HepG2 (cell line): ENCODE results near the gene KIAA0930. TPM values are rescaled to one million over a fixed set of nuclear protein-coding genes. Genes with fewer than 3 reads are reported as not detected.

ENCODE experiments used
- GLMP ChIP-seq: sonication (generic); formaldehyde crosslinking; IDR thresholded peaks from 2 replicates; pipeline ENCODE4 v1.9.0; 2021; ENCODE audit warnings: missing genetic modification reagents, mild to moderate bottlenecking, borderline replicate concordance
- NCOR1 ChIP-seq: fragments of 200-600 bp; sonication (generic); IDR thresholded peaks from 2 replicates; pipeline ENCODE4 v1.7.0; 2017; ENCODE audit warnings: antibody characterized with exemption, low read length, borderline replicate concordance
- NFIB ChIP-seq: sonication (generic); formaldehyde crosslinking; IDR thresholded peaks from 2 replicates; pipeline ENCODE4 v1.9.0; 2021; ENCODE audit warnings: missing genetic modification reagents, mild to moderate bottlenecking, borderline replicate concordance
- REXO4 ChIP-seq: sonication (generic); formaldehyde crosslinking; IDR thresholded peaks from 2 replicates; pipeline ENCODE4 v1.8.0; 2022; ENCODE audit warnings: missing genetic modification reagents, mild to moderate bottlenecking, borderline replicate concordance
- SNRNP70 ChIP-seq: fragments of 200-400 bp; formaldehyde crosslinking; IDR thresholded peaks from 2 replicates; pipeline ENCODE4 v1.6.1; 2017; ENCODE audit warnings: mild to moderate bottlenecking, low read depth, low read length, moderate library complexity
- TMF1 ChIP-seq: sonication (generic); formaldehyde crosslinking; IDR thresholded peaks from 2 replicates; pipeline ENCODE4 v1.8.1; 2022; ENCODE audit warnings: low read depth, missing genetic modification reagents
- ZMYM3 ChIP-seq: sonication (generic); formaldehyde crosslinking; IDR thresholded peaks from 2 replicates; pipeline ENCODE4 v1.5.1; 2020; ENCODE audit warnings: mild to moderate bottlenecking, missing genetic modification reagents
- ZNF253 ChIP-seq: sonication (generic); formaldehyde crosslinking; IDR thresholded peaks from 2 replicates; pipeline ENCODE4 v1.8.0; 2022; ENCODE audit warnings: mild to moderate bottlenecking, missing genetic modification reagents, borderline replicate concordance
- ZNF446 ChIP-seq: sonication (generic); formaldehyde crosslinking; IDR thresholded peaks from 2 replicates; pipeline ENCODE4 v1.5.0; 2020; ENCODE audit warnings: mild to moderate bottlenecking, missing genetic modification reagents
- ZSCAN20 ChIP-seq: sonication (generic); formaldehyde crosslinking; IDR thresholded peaks from 2 replicates; pipeline ENCODE4 v1.4.0; 2020; ENCODE audit warnings: missing genetic modification reagents, mild to moderate bottlenecking, borderline replicate concordance
- polyA plus RNA-seq, 8 experiments: library from polyadenylated mRNA; depleted of rRNA in 3 of 8; stranded (reverse) in 7 of 8; unstranded in 1 of 8; fragments of >200 nt; fragmentation: Illumina TruSeq in 4 of 8; extraction: Trizol in 4 of 8; gene quantifications; 2 replicates each; pipeline versions ENCODE4 v1.2.1 to v1.2.3, GENCODE V29; 2011 to 2016; ENCODE audit warnings: low read depth in 4 of 8, missing spikeins in 1 of 8, mixed read lengths in 1 of 8; ENCODE audit not compliant: insufficient read depth in 1 of 8
- total RNA-seq, 5 experiments: library from RNA; depleted of rRNA; stranded (reverse); fragments of >200 nt; fragmentation: Illumina TruSeq; extraction: Trizol; gene quantifications; 2 replicates each; pipeline ENCODE4 v1.2.3, GENCODE V29; 2016; ENCODE audit warnings: low read depth in 1 of 5
- TF ChIP-seq, protein P1 (sequence below): IDR thresholded peaks from 2 replicates; pipeline ENCODE4 v1.6.1; 2012; ENCODE audit warnings: inconsistent platforms
- TF ChIP-seq, protein P2 (sequence below): sonication (generic); formaldehyde crosslinking; IDR thresholded peaks from 2 replicates; pipeline ENCODE4 v1.4.0; 2020; ENCODE audit warnings: mild to moderate bottlenecking, missing genetic modification reagents

KIAA0930 gene
- total and polyA plus RNA-seq, 2 of the 13 experiments (the other 11 are each of a cell fraction or from before 2014, with no cell fraction given): 27.0 to 38.2 TPM

DNA sequence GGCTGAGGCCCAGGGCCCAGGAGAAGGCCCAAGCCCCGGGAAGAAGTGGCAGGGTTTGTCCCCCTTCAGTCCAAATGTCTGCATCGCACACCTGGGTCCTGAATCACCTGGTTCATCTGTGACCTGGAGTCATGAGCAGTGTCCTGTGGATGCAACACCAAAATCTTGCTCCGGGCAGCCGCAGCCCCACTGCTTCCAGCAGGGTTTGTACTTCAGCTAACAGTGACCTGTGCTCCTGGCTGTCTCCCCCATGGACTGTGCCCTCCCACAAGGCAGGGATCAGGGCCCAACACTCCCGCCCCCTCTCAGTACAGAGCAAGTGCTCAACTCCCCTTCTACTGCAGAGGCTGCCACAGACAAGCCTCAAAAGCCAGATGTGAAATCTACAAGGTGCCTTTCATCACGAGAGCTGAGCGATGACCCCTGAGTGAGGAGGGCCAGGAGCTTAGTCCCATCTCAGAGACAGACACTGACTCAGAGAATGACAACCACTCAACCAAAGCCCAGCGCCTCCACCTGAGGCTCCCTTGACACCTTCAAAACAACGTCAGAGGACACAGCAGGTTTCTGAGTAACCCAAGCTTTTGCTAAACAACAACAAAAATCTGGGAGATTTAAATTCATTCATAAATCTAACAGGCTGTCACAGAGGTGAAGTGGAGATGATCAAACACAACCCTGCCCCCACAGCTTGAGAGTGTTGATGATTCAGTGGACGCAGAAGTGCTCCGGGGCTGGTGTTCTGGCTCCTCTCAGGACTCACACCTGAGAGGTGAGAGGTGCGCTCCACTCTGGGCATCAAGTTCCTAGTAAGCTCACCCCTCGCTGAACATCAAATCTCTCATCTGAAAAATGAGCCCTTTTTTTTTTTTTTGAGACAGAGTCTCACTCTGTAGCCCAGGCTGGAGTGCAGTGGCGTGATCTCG, 3.4 kb downstream of the KIAA0930 start (continued):
- TF ChIP-seq GLMP (CRISPR knock-in tag): no peak
- no peak for TF ChIP-seq ZNF446 (CRISPR knock-in tag)
- 0 out of 2 replicates have a peak, but pooled peaks have one; percentile 11 for TF ChIP-seq ZNF253
- TF ChIP-seq NCOR1: no peak
- TF ChIP-seq ZMYM3 (CRISPR knock-in tag): peak; percentile 53; the same call in 1 of the 2 replicates
- TF ChIP-seq TMF1: no peak
- TF ChIP-seq, protein P1, sequence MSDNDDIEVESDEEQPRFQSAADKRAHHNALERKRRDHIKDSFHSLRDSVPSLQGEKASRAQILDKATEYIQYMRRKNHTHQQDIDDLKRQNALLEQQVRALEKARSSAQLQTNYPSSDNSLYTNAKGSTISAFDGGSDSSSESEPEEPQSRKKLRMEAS: 0 out of 2 replicates have a peak, but pooled peaks have one; percentile 33
- TF ChIP-seq, protein P2, sequence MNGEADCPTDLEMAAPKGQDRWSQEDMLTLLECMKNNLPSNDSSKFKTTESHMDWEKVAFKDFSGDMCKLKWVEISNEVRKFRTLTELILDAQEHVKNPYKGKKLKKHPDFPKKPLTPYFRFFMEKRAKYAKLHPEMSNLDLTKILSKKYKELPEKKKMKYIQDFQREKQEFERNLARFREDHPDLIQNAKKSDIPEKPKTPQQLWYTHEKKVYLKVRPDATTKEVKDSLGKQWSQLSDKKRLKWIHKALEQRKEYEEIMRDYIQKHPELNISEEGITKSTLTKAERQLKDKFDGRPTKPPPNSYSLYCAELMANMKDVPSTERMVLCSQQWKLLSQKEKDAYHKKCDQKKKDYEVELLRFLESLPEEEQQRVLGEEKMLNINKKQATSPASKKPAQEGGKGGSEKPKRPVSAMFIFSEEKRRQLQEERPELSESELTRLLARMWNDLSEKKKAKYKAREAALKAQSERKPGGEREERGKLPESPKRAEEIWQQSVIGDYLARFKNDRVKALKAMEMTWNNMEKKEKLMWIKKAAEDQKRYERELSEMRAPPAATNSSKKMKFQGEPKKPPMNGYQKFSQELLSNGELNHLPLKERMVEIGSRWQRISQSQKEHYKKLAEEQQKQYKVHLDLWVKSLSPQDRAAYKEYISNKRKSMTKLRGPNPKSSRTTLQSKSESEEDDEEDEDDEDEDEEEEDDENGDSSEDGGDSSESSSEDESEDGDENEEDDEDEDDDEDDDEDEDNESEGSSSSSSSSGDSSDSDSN: peak; percentile 37; the same call in 1 of the 2 replicates
- no peak for TF ChIP-seq NFIB (CRISPR knock-in tag)
- TF ChIP-seq SNRNP70: no peak
- TF ChIP-seq REXO4 (CRISPR knock-in tag): no peak
- no peak for TF ChIP-seq ZSCAN20 (CRISPR knock-in tag)
